GM19324 (cell line): ENCODE results near the gene FXYD3.

Source experiments
- ATAC-seq: cut with Tn5 transposase; IDR thresholded peaks from one replicate; pipeline ENCODE4 v1.9.1; 2021; ENCODE audit warnings: mild to moderate bottlenecking, moderate library complexity; ENCODE audit not compliant: unreplicated experiment, low FRiP score

The FXYD3 gene, protein sequence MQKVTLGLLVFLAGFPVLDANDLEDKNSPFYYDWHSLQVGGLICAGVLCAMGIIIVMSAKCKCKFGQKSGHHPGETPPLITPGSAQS

DNA sequence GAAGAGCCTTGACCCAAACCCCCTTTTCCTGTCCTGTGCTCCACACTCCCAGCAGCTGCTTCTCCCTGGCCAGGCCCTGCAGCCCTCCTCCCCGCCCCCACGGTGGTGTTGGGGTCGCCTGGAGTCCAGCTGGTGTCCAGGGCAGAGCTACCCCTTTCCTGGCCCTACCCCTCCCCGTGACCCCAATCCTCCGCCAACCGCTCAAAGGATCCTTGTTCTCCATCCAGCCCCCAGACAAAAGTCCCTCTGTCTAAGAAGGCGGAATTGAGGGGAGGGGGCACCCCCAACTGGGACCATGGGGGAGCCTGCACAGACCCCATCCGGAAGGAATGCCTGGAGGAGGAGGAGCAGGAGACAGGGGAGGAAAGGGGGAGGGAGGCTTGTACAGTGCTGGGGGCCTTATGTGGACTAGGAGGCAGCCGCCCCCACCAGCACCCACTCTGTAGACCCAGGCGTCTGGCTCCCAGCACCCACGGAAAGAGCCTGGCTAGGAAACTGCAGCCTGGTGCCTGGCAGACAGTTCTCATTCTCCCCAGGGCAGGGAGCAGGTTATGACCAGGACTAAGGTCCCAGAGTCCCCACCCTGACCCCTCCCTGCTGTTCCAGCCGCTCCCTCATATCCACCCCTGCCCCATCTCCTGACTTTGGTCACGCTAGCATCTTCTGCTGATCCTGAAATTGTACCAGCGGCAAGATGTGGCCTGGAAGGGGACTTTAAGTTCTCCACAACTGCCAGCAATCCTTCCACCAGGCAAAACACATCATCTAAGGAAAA is at the start of gene FXYD3:
FXYD3 (plus strand) TSS at position 647 of the 775 bp plus-strand sequence. CDS start 3,554 bp downstream, outside the sequence.
- no peak for ATAC-seq

DNA sequence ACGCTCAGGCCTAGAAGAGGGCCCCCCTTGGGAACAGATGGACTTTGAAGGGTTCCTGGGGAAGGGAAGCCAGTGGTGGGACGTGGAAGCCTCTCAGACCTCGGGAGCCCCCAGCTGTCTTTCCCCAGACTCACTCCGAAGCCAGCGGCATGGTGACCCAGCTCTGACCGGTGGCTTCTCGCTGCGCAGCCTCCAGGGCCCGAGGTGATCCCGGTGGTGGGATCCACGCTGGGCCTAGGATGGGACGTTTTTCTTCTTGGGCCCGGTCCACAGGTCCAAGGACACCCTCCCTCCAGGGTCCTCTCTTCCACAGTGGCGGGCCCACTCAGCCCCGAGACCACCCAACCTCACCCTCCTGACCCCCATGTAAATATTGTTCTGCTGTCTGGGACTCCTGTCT is 49.5 kb upstream of the FXYD3 start:
- ATAC-seq: no peak

DNA sequence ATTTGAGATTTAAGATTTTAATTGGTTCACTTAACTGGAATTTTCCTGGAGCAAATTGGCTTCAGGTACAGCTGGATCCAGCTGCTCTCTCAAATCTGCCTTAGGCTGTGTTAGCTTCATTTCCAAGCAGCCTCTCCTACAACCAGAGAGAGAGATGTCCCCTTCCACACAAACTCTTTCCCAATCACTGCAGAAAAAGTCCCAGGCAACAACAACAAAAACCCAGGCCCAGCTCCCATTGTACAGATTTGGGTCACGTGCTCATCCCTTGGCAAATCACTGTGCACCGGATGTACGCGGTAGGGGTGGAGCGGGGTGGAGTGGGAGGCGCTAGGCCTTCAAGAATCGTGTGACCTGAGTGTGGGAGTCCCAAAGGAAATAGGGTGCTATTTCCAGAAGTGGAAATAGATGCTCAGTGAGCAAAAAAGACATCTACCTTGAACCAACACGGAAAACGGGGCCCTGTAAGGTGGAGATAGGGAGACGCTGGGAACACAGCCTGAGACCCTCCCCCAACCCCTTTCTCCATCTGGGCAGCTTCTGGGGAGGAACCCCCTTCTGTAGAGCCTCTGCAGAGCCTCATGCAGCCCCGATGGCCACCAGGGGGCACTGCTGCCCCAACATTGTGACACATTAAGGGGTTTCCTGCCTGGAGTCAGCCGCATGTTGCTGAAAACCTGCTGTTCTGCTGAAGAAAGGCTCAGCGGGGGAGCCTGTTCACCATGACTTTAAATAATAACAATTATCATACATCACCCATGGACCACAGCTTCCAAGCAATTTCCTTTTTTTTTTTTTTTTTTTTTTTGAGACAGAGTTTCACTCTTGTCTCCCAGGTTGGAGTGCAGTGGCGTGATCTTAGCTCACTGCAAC is 48.7 kb upstream of the FXYD3 start:
- ATAC-seq: no peak

DNA sequence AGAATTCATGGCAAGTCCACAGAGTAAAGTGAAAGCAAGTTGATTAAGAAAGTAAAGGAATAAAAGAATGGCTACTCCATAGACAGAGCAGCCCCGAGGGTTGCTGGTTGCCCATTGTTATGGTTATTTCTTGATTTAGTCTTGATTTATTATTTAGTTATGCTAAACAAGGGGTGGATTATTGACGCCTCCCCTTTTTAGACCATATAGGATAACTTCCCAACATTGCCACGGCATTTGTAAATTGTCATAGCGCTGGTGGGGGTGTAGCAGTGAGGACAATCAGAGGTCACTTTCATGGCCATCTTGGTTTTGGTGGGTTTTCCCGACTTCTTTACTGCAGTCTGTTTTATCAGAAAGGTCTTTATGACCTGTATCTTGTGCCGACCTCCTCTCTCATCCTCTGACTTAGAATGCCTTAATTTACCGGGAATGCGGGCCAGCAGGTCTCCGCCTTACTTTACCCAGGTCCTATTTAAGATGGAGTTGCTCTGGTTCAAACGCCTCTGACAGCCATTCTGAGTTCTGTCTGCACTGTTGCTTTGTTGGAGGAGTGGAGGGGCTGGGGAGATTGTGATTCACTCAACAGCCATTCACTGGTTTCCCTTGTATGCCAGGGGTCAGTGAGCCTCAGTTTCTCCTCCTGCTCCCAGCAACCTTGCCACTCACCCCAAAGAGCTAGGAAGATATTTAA is 46.5 kb upstream of the FXYD3 start:
- no peak for ATAC-seq

DNA sequence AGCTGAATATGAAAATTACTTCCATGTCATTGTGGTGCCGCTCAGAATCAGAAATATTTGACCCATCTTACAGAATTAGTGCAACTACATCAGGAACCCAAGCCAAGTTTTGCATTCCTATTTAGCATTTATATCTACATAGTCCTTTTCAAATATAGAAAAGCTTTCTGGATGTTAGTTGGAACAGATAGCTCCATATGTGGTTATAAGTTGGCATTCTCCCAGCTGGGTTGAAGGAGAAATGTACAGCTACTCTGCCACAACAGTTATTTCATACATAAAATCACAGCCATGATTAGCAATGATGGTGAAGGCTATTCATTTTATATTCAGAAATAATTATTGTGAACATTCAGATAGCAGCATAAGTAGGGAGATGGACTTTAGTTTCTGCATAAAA is 45.9 kb upstream of the FXYD3 start:
- no peak for ATAC-seq

DNA sequence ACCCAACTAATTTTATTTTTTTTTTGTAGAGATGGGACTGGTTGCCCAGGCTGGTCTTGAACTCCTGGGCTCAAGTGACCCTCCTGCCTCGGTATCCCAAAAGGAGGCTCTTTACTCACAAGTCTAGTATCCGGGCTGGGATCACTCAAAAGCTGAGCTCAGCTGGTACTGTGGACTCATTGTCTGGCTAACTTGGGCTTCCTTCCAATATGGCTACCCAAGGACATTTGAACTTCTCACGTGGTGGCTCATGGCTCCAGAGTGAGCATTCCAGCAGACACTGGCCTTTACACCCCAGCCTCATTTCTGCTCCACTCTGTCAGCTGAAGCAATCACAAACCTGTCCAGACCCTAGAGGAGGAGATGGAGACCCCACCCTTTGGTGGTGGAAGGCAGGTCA is 45.2 kb upstream of the FXYD3 start:
- ATAC-seq: no peak

DNA sequence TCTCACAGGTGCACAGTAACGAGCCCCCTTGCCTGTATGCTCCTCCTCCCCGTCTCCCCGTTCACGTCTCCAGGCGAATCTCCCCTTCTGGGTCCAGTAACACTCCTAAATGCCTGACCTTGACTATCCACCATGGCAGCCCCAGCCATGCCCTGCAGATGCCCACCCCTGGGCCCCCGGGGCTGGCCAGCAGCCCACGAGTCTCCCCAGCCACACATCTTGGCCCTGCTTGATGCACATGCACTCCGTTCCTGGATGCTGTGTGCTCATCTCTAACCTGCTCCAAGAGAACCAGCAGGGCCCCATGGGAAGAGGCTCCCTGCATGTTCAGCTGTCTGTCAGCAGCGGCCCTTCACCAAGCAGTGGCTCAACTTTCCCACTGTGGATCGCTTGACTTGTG is 42.1 kb upstream of the FXYD3 start:
- no peak for ATAC-seq

DNA sequence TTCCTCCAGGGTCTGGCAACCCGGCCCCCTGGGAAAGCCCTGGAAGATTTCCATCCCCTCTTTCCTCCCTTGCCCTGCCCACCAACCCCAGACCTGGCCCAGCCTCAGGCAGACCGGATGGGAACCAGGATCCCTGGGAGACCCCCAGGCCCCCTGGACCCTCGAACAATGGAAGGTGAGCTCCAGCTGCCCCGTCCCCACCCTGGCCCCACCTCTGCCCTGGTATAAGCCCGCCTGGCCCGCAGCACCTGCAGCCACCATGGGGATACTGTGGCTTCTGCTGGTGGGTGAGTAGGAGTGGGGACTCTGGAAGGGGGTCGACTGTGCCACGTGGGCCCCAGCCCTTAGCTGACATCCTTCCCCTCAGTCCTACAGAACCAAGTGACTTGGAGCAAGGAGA is 41.7 kb upstream of the FXYD3 start:
- no peak for ATAC-seq

DNA sequence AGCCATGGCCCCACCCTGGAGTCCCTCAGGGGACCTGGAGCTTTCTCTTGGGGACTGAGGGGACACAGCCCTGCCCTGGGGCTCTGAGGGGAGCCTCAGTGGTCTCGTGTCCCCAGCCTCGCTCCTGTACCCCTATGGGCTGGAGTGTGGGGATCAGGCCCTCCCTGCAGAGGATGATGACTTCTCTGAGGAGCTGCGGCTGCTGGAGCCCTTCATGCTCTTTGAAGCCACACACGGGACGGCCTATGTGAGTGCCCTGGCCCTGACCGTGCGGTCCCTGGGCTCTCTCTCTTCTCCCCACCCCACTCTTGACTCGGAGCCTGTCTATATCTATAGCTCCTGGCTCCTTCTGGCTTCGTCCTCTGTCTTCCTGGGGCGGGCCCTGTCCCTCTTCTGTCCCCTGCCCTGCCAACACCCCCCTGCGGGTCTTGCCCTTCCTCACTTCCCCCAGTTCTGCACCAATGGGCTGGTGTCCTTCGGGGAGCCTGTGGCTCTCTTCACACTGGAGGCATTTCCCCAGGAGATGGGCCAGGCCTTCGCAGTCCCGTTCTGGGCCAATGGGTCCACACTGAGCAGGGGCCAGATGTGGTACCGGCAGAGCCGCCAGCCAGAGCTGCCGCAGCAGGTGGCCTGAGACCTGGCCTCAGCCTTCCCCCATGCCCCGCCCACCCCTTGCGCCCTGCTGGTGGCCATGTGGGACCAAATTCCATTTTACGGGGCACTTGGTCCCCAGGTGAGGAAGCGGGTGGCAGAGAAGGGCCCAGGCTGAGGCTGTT is 41.0 kb upstream of the FXYD3 start:
- no peak for ATAC-seq

DNA sequence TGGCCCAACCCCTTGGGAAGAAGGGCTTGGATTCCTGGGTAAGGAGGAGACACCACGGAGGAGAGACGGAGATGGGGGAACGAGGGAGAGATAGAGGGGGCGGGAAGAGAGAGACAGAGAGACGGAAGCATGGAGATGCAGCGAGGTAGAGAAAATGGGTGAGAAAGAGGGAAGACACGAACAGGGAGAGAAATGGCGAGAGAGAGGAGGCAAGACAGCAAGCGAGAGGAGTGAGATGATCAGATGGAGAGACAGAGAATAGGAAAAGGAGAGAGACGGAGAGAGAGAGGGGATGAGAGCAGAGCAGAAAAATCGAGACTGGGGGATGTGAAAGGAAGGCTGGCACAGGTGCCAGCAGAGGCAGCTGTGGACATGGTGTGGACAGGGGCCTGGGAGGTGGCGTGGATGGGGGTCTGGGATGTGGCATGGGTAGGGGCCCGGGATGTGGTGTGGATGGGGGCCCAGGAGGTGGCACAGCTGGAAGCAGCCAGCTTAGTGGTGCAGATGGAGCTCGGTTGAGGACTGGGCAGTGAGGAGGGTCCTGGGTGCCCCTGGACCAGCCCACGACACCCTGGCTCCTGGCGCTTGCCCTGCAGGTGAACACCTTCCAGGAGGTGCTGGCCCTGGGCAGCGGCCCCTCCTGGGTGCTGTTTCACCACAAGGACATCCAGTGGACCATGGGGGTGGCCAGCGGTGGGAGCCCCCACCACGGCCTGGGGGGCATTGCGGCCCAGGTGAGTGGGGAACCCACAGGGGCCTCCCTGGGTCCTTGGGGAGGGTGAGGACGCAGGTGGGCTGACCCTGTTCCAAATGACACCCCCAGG is 40.2 kb upstream of the FXYD3 start:
- no peak for ATAC-seq

DNA sequence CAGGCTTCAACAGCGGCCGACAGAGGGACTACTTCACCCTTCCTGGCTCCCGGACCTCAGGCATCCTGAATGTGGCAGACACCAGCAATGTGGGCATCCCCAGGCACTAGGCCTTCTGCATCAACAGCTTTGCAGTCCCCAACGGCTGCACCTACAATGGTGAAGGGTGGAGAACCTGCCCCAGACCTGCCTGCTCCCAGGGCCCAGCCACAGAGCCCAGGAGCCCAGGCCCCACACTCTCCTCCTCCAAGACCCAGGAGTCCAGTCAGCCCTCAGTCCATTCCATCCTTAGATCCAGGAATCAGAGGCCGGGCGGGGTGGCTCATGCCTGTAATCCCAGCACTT is 39.6 kb upstream of the FXYD3 start:
- ATAC-seq: no peak

DNA sequence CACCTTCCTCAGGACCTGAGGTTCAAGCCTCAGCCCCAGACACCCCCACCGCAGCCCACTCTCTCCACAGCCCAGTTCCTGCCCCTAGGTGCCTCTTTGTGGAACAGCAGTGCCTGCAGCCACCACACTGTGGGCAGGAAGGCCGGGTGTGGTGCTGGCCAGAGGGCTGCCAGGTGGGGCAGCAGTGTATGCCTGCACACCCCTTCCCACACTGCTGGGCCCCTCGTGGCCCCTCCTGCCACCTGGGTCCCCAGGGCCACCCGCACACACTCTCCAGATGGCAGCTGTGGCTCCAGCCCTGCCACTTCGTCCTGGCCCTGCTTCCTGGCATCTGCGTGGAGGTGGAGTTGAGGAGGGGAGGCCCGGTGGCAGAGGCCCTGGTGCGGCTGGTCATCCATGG is 39.0 kb upstream of the FXYD3 start:
- ATAC-seq: no peak

DNA sequence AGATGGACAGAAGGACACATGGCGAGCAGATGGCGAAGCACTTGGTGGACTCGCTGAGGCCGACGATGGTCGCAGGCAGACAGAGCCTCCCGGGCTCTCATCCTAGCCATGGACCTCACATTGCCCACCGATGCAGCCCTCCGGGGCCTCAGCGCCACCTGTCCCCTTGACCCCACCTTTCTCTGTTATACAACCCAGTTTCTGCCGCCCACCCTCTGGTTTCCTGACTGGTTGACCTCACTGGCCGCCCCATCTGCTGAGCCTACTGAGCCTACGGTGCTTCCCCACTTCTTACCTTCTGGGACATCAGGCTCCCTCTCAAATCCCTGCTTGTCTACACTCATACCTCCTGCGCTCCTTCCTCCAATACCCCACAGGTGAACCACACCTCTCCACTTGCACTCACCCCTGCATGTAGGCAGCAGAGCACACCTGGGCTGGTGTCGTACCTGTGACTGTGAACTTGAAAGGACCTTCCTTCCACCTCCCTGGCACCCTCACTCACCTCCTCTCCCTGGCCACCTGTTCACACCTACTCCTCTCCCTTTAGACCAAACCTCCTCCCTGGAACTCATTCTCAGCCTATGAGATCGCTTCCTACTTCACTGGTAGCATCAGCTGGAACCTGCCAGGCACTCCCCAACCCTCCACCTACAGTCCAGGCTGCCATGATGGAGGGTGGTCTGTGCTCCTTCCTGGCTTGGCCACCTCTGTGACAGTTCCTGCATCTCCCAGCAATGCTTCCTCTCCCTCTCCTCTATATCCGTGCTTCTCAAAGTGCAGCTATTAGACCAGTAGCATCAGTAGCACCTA is 38.0 kb upstream of the FXYD3 start:
- no peak for ATAC-seq

DNA sequence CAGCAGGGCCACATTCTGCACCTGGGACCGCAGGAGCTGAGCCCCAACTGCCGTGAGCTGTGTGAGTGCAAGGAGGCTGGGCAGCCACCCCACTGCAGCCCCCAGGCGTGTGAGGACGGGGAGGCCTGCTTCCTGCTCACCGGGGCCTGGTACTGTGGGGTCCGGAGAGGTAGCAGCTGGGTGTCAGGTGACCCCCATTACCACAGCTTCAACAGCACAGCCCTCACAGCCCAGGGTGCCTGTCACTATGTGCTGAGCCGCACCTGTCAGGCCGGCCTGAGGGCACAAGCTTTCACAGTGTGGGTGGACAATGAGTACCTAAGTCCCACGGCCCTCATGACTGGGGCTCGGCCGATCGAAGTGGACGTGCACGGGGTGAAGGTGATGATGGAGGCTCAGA is 35.8 kb upstream of the FXYD3 start:
- ATAC-seq: no peak

DNA sequence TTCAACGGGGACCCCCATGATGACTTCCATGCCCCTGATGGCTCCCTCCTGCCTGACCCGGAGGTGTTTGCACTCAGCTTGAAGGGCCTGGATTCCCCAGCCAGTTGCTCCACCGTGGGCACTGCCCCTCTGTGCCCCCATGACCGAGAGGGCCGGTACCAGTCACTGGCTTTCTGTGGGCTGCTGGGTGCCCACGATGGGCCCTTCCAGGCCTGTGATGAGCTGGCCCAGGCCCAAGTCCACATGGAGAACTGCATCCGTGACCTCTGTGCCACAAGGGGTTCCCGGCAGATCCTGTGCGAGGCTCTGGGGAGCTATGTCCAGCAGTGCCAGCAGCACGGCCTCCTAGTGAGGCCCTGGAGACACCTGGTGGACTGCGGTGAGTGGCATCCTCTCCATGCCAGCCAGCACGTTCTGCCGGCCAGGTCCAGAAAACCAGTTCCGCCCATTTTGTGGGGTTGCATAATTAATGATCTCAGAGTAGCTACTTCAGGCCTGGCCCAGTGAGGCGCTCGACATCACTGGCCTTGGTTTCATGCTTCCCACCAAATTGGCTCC is 34.9 kb upstream of the FXYD3 start:
- ATAC-seq: no peak

DNA sequence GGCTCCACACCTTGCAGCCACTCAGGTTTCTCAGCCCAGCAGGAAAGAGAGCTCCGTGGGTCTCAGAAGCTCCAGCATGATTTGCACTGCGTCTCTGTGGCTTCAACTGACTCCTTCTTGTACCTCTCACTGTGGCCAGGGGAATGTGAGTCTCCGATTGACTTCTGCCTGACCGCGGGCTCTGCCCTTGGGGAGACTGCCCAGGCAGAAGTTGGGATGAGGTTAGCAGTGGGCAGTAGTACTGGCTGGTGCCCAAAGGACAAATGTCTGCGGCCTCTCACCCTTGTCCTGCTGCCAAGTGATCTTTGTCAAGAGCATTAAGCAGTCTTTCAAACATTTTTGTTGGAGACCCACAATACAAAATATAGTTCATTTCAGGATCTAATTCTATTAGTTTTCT is 34.4 kb upstream of the FXYD3 start:
- no peak for ATAC-seq

DNA sequence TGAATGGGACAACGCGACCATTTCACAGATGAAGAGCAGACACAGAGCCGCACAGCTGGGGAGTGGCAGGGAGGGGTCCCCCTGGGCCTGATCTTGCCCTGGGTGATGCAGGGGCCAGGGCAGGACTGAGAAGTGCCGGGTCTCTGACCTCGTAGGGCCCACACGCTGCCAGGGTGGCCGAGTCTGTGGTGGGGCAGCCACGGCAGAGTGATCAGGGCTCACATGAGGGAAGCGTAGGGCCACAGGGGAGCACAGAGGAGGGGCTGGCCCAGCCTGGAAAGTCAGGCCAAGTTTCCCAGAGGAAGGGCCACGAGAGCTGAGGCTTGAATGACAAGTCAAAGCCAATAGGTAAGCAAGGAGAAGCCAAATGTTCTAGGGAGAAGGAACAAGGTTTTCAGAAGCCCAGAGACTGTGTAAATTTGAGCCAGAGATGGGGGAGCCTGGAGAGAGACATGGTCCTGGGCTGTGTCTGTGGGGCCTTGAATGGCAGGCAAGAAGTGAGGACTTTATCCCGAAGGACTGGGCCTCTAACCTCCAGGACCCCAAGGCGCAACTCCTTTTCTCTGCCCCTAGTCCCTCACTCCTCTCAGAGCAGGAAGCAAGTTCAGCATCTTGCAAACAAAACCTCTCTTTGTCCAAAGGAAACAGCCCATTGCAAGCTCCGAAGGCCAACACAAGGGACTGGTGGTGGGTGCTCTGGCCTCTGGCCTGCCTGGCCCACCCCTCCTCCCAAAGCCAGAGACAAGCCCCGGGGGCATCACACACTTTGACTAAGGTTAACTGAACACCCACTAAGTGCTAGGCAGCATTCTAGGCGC is 31.7 kb upstream of the FXYD3 start:
- ATAC-seq: no peak

DNA sequence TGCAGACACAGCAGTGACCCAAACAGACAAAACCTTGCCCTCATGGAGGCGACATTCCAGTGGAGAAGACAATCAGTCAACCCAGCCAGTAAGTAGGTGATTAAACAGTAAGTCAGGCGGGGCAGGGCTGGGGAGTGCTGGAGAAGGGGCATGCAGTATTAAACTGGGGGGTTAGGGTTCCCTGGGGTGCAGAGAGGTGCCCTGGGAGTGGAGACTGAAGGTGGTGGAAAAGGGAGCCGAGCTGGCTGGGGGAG is 31.2 kb upstream of the FXYD3 start:
- ATAC-seq: no peak
